A172 (cell line): ENCODE results near the gene CPNE5. TPM values are rescaled to one million over a fixed set of nuclear protein-coding genes. Genes with fewer than 3 reads are reported as not detected.
A peak's percentile ranks its signal among the peaks of the same experiment; 100 is the strongest.
"Not testable (repeated sequence)": the region's sequence is repeated elsewhere in the genome, so short reads cannot be mapped to it uniquely, and the experiment has no call there.

Source experiments
- DNase-seq: peaks from one replicate; pipeline ENCODE4 v3.0.0-alpha.2; 2015; ENCODE audit warnings: low spot score
- total RNA-seq: library from RNA; depleted of rRNA; stranded (reverse); fragments of >200 nt; shearing (Covaris generic); gene quantifications from 2 replicates; pipeline ENCODE4 v1.2.3, GENCODE V29; 2014

Gene CPNE5
- total RNA-seq, 1 experiment from 2014 or later: not detected

GRCh38 chr6:36704961-36705577, 134.2 kb downstream of the CPNE5 start:
- DNase-seq: not testable (repeated sequence)

GRCh38 chr6:36703982-36704381, 135.3 kb downstream of the CPNE5 start:
- no peak for DNase-seq

GRCh38 chr6:36703081-36703606, 136.1 kb downstream of the CPNE5 start:
- no peak for DNase-seq

GRCh38 chr6:36702656-36703055, 136.6 kb downstream of the CPNE5 start:
- no peak for DNase-seq

GRCh38 chr6:36701401-36701991, 137.7 kb downstream of the CPNE5 start:
- DNase-seq: peak; percentile 76

GRCh38 chr6:36700831-36701230, 138.4 kb downstream of the CPNE5 start:
- DNase-seq: no peak

- DNase-seq: no peak
Measured at GRCh38 chr6:36700071-36700812, 139.0 kb downstream of the CPNE5 start.

- no peak for DNase-seq
Measured at GRCh38 chr6:36699348-36699747, 139.9 kb downstream of the CPNE5 start.

GRCh38 chr6:36698871-36699271, 140.4 kb downstream of the CPNE5 start:
- DNase-seq: no peak

- DNase-seq: no peak
Measured at GRCh38 chr6:36698196-36698595, 141.0 kb downstream of the CPNE5 start.

- no peak for DNase-seq
Measured at GRCh38 chr6:36697481-36697903, 141.8 kb downstream of the CPNE5 start, which contains the start of gene RAB44. RAB44 (plus strand) TSS chr6:36697826; CDS start chr6:36704236, 6,410 bp downstream.

- DNase-seq: no peak
Measured at GRCh38 chr6:36695414-36695813, 143.8 kb downstream of the CPNE5 start.

GRCh38 chr6:36694616-36695015, 144.6 kb downstream of the CPNE5 start:
- no peak for DNase-seq

- no peak for DNase-seq
Measured at GRCh38 chr6:36692861-36693702, 146.2 kb downstream of the CPNE5 start.

- DNase-seq: no peak
Measured at GRCh38 chr6:36692220-36692619, 147.0 kb downstream of the CPNE5 start.

- no peak for DNase-seq
Measured at GRCh38 chr6:36691612-36692011, 147.6 kb downstream of the CPNE5 start.

- DNase-seq: no peak
Measured at GRCh38 chr6:36691011-36691410, 148.2 kb downstream of the CPNE5 start.
